Activated CD8-positive, alpha-beta T cell treated with anti-CD3 and anti-CD28 coated beads, Interleukin-2, amount 10 ng/mL, durations not matched to agents 7 days and 5 days (primary cell): Measurements from ENCODE around the gene GOT1. TPM values are rescaled to one million over a fixed set of nuclear protein-coding genes. Genes with fewer than 3 reads are reported as not detected.

Source experiments
- ATAC-seq: fragments of 150-1000 bp; cut with Tn5 transposase; one replicate; pipeline ENCODE4 v1.10.0; 2021; ENCODE audit warnings: moderate library complexity
- CTCF ChIA-PET: fragments of 350-600 bp; sonication (Branson Sonifier 250); formaldehyde crosslinking; loops from one replicate; lab custom pipeline; 2021; ENCODE audit warnings: antibody characterized with exemption; lab: Charles Lee
- POLR2A ChIA-PET: fragments of 350-600 bp; sonication (Branson Sonifier 250); formaldehyde crosslinking; loops from one replicate; lab custom pipeline; 2021; ENCODE audit warnings: antibody characterized with exemption; lab: Charles Lee
- DNase-seq: peaks from one replicate; pipeline ENCODE4 v3.0.0-alpha.2; 2020
- H3K27ac Mint-ChIP-seq: one replicate; pipeline ENCODE4 v1.8.0; 2021; ENCODE audit warnings: mild to moderate bottlenecking, mixed read lengths
- H3K27me3 Mint-ChIP-seq: one replicate; pipeline ENCODE4 v1.8.0; 2021; ENCODE audit warnings: low read depth, mixed read lengths
- H3K36me3 Mint-ChIP-seq: one replicate; pipeline ENCODE4 v1.8.0; 2021; ENCODE audit warnings: low read depth, mixed read lengths
- H3K4me1 Mint-ChIP-seq: one replicate; pipeline ENCODE4 v1.8.0; 2021; ENCODE audit warnings: low read depth, mixed read lengths
- H3K4me3 Mint-ChIP-seq: one replicate; pipeline ENCODE4 v1.8.0; 2021; ENCODE audit warnings: mild to moderate bottlenecking, mixed read lengths
- H3K9me3 Mint-ChIP-seq: one replicate; pipeline ENCODE4 v1.8.0; 2022; ENCODE audit warnings: mixed read lengths; ENCODE audit not compliant: insufficient read depth
- total RNA-seq, 2 experiments: library from RNA; stranded (reverse); gene quantifications; one replicate each; pipeline ENCODE4 v1.2.3, GENCODE V29; 2021

Gene GOT1
- total RNA-seq, 2 experiments from 2014 or later: 31.2 to 37.1 TPM

- H3K4me3 Mint-ChIP-seq: no peak overlapping the region
- H3K36me3 Mint-ChIP-seq: no peaks in the 10 kb centered on the region
- no peak for DNase-seq
- H3K27me3 Mint-ChIP-seq: peaks cover 54% of the 10 kb centered on the region
- no peaks in the 10 kb centered on the region for H3K4me1 Mint-ChIP-seq
- H3K9me3 Mint-ChIP-seq: no peaks in the 10 kb centered on the region
- no peak overlapping the region for H3K27ac Mint-ChIP-seq
- ChIA-PET POLR2A (no interaction called here), CTCF (interaction anchor here (1.0 kb wide), 1 partner anchor 16 kb away, joined by 4 read pairs; no protein-coding TSS in a partner anchor)
- no peak for ATAC-seq
Observed at GRCh38 chr10:99451499-99451788, 21.0 kb upstream of the GOT1 start.

- Mint-ChIP-seq H3K4me3 (no peak overlapping the region), H3K36me3 (no peaks in the 10 kb centered on the region), H3K27me3 (peaks cover 48% of the 10 kb centered on the region), H3K27ac (no peak overlapping the region), H3K9me3 (no peaks in the 10 kb centered on the region), H3K4me1 (no peaks in the 10 kb centered on the region)
- CTCF ChIA-PET: interaction anchor here (1.0 kb wide), 1 partner anchor 16 kb away, joined by 4 read pairs; no protein-coding TSS in a partner anchor
- POLR2A ChIA-PET: no interaction called here
- ATAC-seq (no peak), DNase-seq (no peak)
Observed at GRCh38 chr10:99450624-99451498, 20.4 kb upstream of the GOT1 start.

- Mint-ChIP-seq H3K4me1 (no peaks in the 10 kb centered on the region), H3K36me3 (no peaks in the 10 kb centered on the region), H3K4me3 (no peak overlapping the region), H3K9me3 (no peaks in the 10 kb centered on the region), H3K27ac (no peak overlapping the region), H3K27me3 (peaks cover 44% of the 10 kb centered on the region)
- ChIA-PET CTCF (no interaction called here), POLR2A (no interaction called here)
- ATAC-seq: no peak
- no peak for DNase-seq
Observed at GRCh38 chr10:99450156-99450555, 19.7 kb upstream of the GOT1 start.

- Mint-ChIP-seq H3K27ac (no peak overlapping the region), H3K9me3 (no peaks in the 10 kb centered on the region), H3K4me1 (no peaks in the 10 kb centered on the region), H3K4me3 (no peak overlapping the region), H3K36me3 (no peaks in the 10 kb centered on the region), H3K27me3 (peaks cover 44% of the 10 kb centered on the region)
- ATAC-seq: no peak
- DNase-seq: no peak
- CTCF ChIA-PET: interaction anchor here (1.5 kb wide), 1 partner anchor 13 kb away, joined by 3 read pairs; no protein-coding TSS in a partner anchor
- POLR2A ChIA-PET: no interaction called here
Observed at GRCh38 chr10:99449023-99449422, 18.6 kb upstream of the GOT1 start.

- ATAC-seq (no peak), DNase-seq (no peak)
- Mint-ChIP-seq H3K36me3 (no peaks in the 10 kb centered on the region), H3K27me3 (peaks cover 14% of the 10 kb centered on the region), H3K4me3 (no peak overlapping the region), H3K27ac (no peak overlapping the region), H3K4me1 (no peaks in the 10 kb centered on the region), H3K9me3 (no peaks in the 10 kb centered on the region)
- POLR2A ChIA-PET: no interaction called here
- CTCF ChIA-PET: no interaction called here
Observed at GRCh38 chr10:99444383-99445045, 14.1 kb upstream of the GOT1 start.

GRCh38 chr10:99443500-99443899 is 13.1 kb upstream of the GOT1 start:
- ChIA-PET CTCF (no interaction called here), POLR2A (no interaction called here)
- DNase-seq: no peak
- Mint-ChIP-seq H3K4me3 (no peak overlapping the region), H3K36me3 (no peaks in the 10 kb centered on the region), H3K9me3 (no peaks in the 10 kb centered on the region), H3K4me1 (no peaks in the 10 kb centered on the region), H3K27ac (no peak overlapping the region), H3K27me3 (peaks cover 6% of the 10 kb centered on the region)
- no peak for ATAC-seq

GRCh38 chr10:99442394-99442793 is 12.0 kb upstream of the GOT1 start:
- CTCF ChIA-PET: interaction anchor here (1.1 kb wide), 1 partner anchor 170 kb away, joined by 3 read pairs; no protein-coding TSS in a partner anchor
- POLR2A ChIA-PET: no interaction called here

GRCh38 chr10:99438890-99439289 is 8.5 kb upstream of the GOT1 start:
- ChIA-PET CTCF (interaction anchor here (0.6 to 1.3 kb wide), 2 partner anchors 9 to 174 kb away, joined by 3 to 7 read pairs; partner anchors contain the start of gene GOT1), POLR2A (no interaction called here)
- no peaks in the 10 kb centered on the region for H3K27me3 Mint-ChIP-seq
- ATAC-seq: no peak
- H3K27ac Mint-ChIP-seq: no peak overlapping the region
- DNase-seq: no peak
- peaks cover 3% of the 10 kb centered on the region for H3K4me1 Mint-ChIP-seq
- H3K36me3 Mint-ChIP-seq: no peaks in the 10 kb centered on the region
- H3K4me3 Mint-ChIP-seq: no peak overlapping the region
- no peaks in the 10 kb centered on the region for H3K9me3 Mint-ChIP-seq

More at GRCh38 chr10:99442394-99442793, 12.0 kb upstream of the GOT1 start:
- Mint-ChIP-seq H3K4me1 (no peaks in the 10 kb centered on the region), H3K27me3 (peaks cover 4% of the 10 kb centered on the region), H3K4me3 (no peak overlapping the region), H3K9me3 (no peaks in the 10 kb centered on the region), H3K27ac (no peak overlapping the region), H3K36me3 (no peaks in the 10 kb centered on the region)
- DNase-seq (no peak), ATAC-seq (no peak)

GRCh38 chr10:99435986-99436638 is 5.7 kb upstream of the GOT1 start:
- Mint-ChIP-seq H3K27me3 (no peaks in the 10 kb centered on the region), H3K4me3 (no peak overlapping the region), H3K36me3 (peaks cover 4% of the 10 kb centered on the region), H3K4me1 (peaks cover 20% of the 10 kb centered on the region), H3K9me3 (no peaks in the 10 kb centered on the region), H3K27ac (no peak overlapping the region)
- CTCF ChIA-PET: interaction anchor here (0.9 to 4.5 kb wide), 32 partner anchors 8 to 610 kb away, joined by 3 to 101 read pairs (median 4); no protein-coding TSS in a partner anchor
- ATAC-seq (peak; percentile 43), DNase-seq (no peak)
- POLR2A ChIA-PET: interaction anchor here (1.0 kb wide), 1 partner anchor 57 kb away, joined by 3 read pairs; no protein-coding TSS in a partner anchor

GRCh38 chr10:99433378-99434020 is 3.1 kb upstream of the GOT1 start:
- H3K27me3 Mint-ChIP-seq: no peaks in the 10 kb centered on the region
- peaks cover 7% of the 10 kb centered on the region for H3K36me3 Mint-ChIP-seq
- H3K27ac Mint-ChIP-seq: no peak overlapping the region
- H3K4me1 Mint-ChIP-seq: peaks cover 37% of the 10 kb centered on the region
- H3K9me3 Mint-ChIP-seq: no peaks in the 10 kb centered on the region
- no peak for ATAC-seq
- ChIA-PET POLR2A (no interaction called here), CTCF (interaction anchor here (1.5 to 4.5 kb wide), 2 partner anchors 41 to 45 kb away, joined by 3 to 19 read pairs; no protein-coding TSS in a partner anchor)
- H3K4me3 Mint-ChIP-seq: no peak overlapping the region
- no peak for DNase-seq

GRCh38 chr10:99432881-99433280 is 2.5 kb upstream of the GOT1 start:
- Mint-ChIP-seq H3K4me1 (peaks cover 37% of the 10 kb centered on the region), H3K4me3 (no peak overlapping the region)
- POLR2A ChIA-PET: no interaction called here

More at GRCh38 chr10:99432881-99433280, 2.5 kb upstream of the GOT1 start:
- Mint-ChIP-seq H3K9me3 (no peaks in the 10 kb centered on the region), H3K36me3 (peaks cover 7% of the 10 kb centered on the region), H3K27ac (no peak overlapping the region), H3K27me3 (no peaks in the 10 kb centered on the region)
- no peak for DNase-seq
- no peak for ATAC-seq
- CTCF ChIA-PET: interaction anchor here (1.5 to 4.5 kb wide), 2 partner anchors 40 to 44 kb away, joined by 3 to 19 read pairs; no protein-coding TSS in a partner anchor
